Activated naive CD4-positive, alpha-beta T cell treated with anti-CD3 and anti-CD28 coated beads for 36 hours (primary cell): ENCODE results near the gene EGR4. TPM values are rescaled to one million over a fixed set of nuclear protein-coding genes. Genes with fewer than 3 reads are reported as not detected.

ENCODE experiments used
- CTCF ChIA-PET: fragments of 350-600 bp; sonication (Branson Sonifier 250); formaldehyde crosslinking; loops from one replicate; lab custom pipeline; 2021; ENCODE audit warnings: antibody characterized with exemption; lab: Charles Lee
- DNase-seq: peaks from one replicate; pipeline ENCODE4 v3.0.0-alpha.2; 2020
- H3K27ac Mint-ChIP-seq: one replicate; pipeline ENCODE4 v1.8.0; 2021; ENCODE audit warnings: mild to moderate bottlenecking, mixed read lengths
- H3K27me3 Mint-ChIP-seq: one replicate; pipeline ENCODE4 v1.8.0; 2021; ENCODE audit warnings: low read depth, mixed read lengths
- H3K36me3 Mint-ChIP-seq: one replicate; pipeline ENCODE4 v1.8.0; 2021; ENCODE audit warnings: low read depth, mixed read lengths
- H3K4me1 Mint-ChIP-seq: one replicate; pipeline ENCODE4 v1.8.0; 2021; ENCODE audit warnings: low read depth, mixed read lengths
- H3K4me3 Mint-ChIP-seq: one replicate; pipeline ENCODE4 v1.8.0; 2021; ENCODE audit warnings: mild to moderate bottlenecking, moderate library complexity, mixed read lengths
- H3K9me3 Mint-ChIP-seq: one replicate; pipeline ENCODE4 v1.8.0; 2021; ENCODE audit warnings: mixed read lengths
- intact Hi-C: fragments of 100-400 bp; cut with micrococcal nuclease; formaldehyde crosslinking; loops from one replicate; pipeline ENCODE4 v1.15.1; 2023
- total RNA-seq, 2 experiments: library from RNA; stranded (reverse); gene quantifications; one replicate each; pipeline ENCODE4 v1.2.3, GENCODE V29; 2021

The EGR4 gene
- total RNA-seq: under 1 TPM; 0.07 to 0.12 TPM

DNA sequence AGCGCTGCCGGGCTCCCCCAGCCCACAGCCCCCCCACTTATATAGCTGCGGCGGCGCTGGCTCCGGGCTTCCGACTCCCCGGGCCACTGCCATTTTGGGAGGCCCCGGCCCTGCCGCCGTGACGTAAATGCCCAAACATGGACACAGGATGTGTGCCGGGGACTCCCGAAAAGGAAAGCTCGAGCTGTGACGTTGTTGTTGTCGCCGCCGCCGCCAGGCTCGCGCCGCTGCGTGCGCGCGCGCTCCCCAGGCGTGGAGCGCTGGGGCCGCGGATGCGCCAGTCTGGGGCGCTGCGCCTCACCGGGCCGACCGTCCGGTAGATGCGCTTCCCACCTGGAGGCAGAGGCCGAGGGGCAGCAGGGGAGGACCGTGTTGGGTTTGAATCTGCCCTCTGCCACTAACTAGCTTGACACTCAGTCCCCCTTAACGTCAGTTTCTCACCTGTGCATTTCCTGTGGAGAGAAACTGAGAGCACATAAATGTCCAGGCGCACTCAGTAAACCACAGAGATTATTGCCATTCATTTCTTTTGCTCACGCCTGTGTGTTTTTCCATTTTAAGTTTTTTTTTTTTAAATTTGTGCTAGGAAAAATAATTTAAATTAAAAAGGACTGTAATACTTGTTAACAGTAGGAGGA lies at the start of gene EGR4:
Gene EGR4, minus strand, starts transcription at position 15 of the 638 bp plus-strand sequence. CDS start 231 bp downstream, outside the sequence.
- Mint-ChIP-seq H3K36me3 (no peaks in the 10 kb centered on the region), H3K27me3 (peaks cover 65% of the 10 kb centered on the region), H3K4me1 (peaks cover 14% of the 10 kb centered on the region), H3K27ac (no peak within 1 kb of the TSS), H3K4me3 (peak within 1 kb of the TSS; percentile 73), H3K9me3 (no peaks in the 10 kb centered on the region)
- intact Hi-C loops: loop anchor here (1.0 to 5.0 kb wide), 8 partner anchors 9 to 443 kb away; partner anchors contain the start of genes ALMS1, CCT7, FBXO41 and RAB11FIP5
- peak; percentile 94 for DNase-seq
- CTCF ChIA-PET: interaction anchor here (0.7 to 1.5 kb wide), 5 partner anchors 11 to 209 kb away, joined by 3 to 5 read pairs (median 3); partner anchors contain the start of gene CCT7

- Mint-ChIP-seq H3K36me3 (no peaks in the 10 kb centered on the region), H3K27me3 (no peaks in the 10 kb centered on the region), H3K4me1 (no peaks in the 10 kb centered on the region), H3K27ac (no peak overlapping the region), H3K4me3 (no peak overlapping the region), H3K9me3 (no peaks in the 10 kb centered on the region)
- DNase-seq: no peak
- intact Hi-C loops: no loop called here
- CTCF ChIA-PET: no interaction called here
Observed at GRCh38 chr2:73341039-73341438, 47.7 kb upstream of the EGR4 start.

- H3K27me3 Mint-ChIP-seq: no peaks in the 10 kb centered on the region
- H3K27ac Mint-ChIP-seq: no peak overlapping the region
- CTCF ChIA-PET: interaction anchor here (0.6 kb wide), 1 partner anchor 736 kb away, joined by 3 read pairs; no protein-coding TSS in a partner anchor
- intact Hi-C loops: no loop called here
- H3K36me3 Mint-ChIP-seq: no peaks in the 10 kb centered on the region
- no peaks in the 10 kb centered on the region for H3K4me1 Mint-ChIP-seq
- H3K9me3 Mint-ChIP-seq: peaks cover 6% of the 10 kb centered on the region
- DNase-seq: no peak
- no peak overlapping the region for H3K4me3 Mint-ChIP-seq
Observed at GRCh38 chr2:73339201-73339600, 45.9 kb upstream of the EGR4 start.

DNA sequence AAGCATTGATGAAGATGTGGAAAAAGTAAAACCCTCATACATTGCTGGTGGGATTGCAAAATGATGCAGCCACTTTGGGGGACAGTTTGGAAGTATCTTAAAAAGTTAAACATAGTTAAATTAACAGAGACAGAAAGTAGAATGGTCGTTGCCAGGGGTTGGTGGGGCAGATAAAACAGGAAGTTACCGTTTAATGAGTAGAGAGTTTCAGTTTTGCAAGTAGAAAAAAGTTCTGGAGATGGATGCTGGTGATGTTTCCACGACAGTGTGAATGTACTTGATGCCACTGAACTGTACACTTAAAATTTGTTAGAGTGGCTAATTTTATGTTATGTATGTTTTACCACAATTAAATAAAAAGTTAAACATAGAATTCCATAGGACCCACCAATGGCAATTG lies 44.5 kb upstream of the EGR4 start:
- peaks cover 9% of the 10 kb centered on the region for H3K9me3 Mint-ChIP-seq
- no peaks in the 10 kb centered on the region for H3K4me1 Mint-ChIP-seq
- intact Hi-C loops: no loop called here
- H3K27me3 Mint-ChIP-seq: no peaks in the 10 kb centered on the region
- no peak overlapping the region for H3K4me3 Mint-ChIP-seq
- no peaks in the 10 kb centered on the region for H3K36me3 Mint-ChIP-seq
- CTCF ChIA-PET: no interaction called here
- DNase-seq: no peak
- no peak overlapping the region for H3K27ac Mint-ChIP-seq

GRCh38 chr2:73334620-73335019 lies 41.3 kb upstream of the EGR4 start:
- no peak for DNase-seq
- H3K4me1 Mint-ChIP-seq: no peaks in the 10 kb centered on the region
- H3K9me3 Mint-ChIP-seq: peaks cover 9% of the 10 kb centered on the region
- CTCF ChIA-PET: no interaction called here
- intact Hi-C loops: no loop called here
- peaks cover 1% of the 10 kb centered on the region for H3K27me3 Mint-ChIP-seq
- H3K27ac Mint-ChIP-seq: no peak overlapping the region
- no peak overlapping the region for H3K4me3 Mint-ChIP-seq
- H3K36me3 Mint-ChIP-seq: no peaks in the 10 kb centered on the region

- peaks cover 9% of the 10 kb centered on the region for H3K9me3 Mint-ChIP-seq
- intact Hi-C loops: no loop called here
- no peak overlapping the region for H3K4me3 Mint-ChIP-seq
- CTCF ChIA-PET: no interaction called here
- H3K4me1 Mint-ChIP-seq: no peaks in the 10 kb centered on the region
- DNase-seq: no peak
- H3K36me3 Mint-ChIP-seq: no peaks in the 10 kb centered on the region
- H3K27me3 Mint-ChIP-seq: peaks cover 4% of the 10 kb centered on the region
- H3K27ac Mint-ChIP-seq: no peak overlapping the region
Observed at GRCh38 chr2:73334045-73334444, 40.7 kb upstream of the EGR4 start.

DNA sequence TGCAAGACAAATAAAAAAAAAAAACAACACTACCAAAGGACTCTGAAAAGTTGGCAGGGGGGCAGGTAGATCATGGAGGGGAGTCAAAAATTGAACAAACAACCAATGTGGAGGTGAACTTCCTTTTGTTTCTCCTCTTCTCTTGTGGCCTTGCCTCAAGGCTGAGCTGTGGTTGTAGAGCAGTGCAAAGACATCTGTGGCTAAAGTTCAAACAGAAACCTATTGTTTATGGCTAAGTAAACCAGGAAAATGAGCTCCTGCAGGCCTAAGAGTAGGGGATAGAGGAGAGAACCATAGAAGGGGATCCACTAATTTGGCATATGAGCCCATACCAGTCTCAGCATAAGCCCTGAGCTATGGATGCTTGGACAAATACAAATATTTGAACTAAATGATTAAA lies 40.2 kb upstream of the EGR4 start:
- no peak for DNase-seq
- no peaks in the 10 kb centered on the region for H3K4me1 Mint-ChIP-seq
- no peaks in the 10 kb centered on the region for H3K36me3 Mint-ChIP-seq
- peaks cover 9% of the 10 kb centered on the region for H3K9me3 Mint-ChIP-seq
- no peak overlapping the region for H3K27ac Mint-ChIP-seq
- CTCF ChIA-PET: no interaction called here
- H3K27me3 Mint-ChIP-seq: peaks cover 5% of the 10 kb centered on the region
- intact Hi-C loops: no loop called here
- H3K4me3 Mint-ChIP-seq: no peak overlapping the region

- no peak overlapping the region for H3K4me3 Mint-ChIP-seq
- no peaks in the 10 kb centered on the region for H3K36me3 Mint-ChIP-seq
- no peaks in the 10 kb centered on the region for H3K4me1 Mint-ChIP-seq
- no peak for DNase-seq
- peaks cover 31% of the 10 kb centered on the region for H3K27me3 Mint-ChIP-seq
- no peaks in the 10 kb centered on the region for H3K9me3 Mint-ChIP-seq
- H3K27ac Mint-ChIP-seq: no peak overlapping the region
- intact Hi-C loops: no loop called here
- CTCF ChIA-PET: no interaction called here
Observed at GRCh38 chr2:73324126-73324725, 30.9 kb upstream of the EGR4 start.

- CTCF ChIA-PET: no interaction called here
- H3K9me3 Mint-ChIP-seq: no peaks in the 10 kb centered on the region
- no peak overlapping the region for H3K27ac Mint-ChIP-seq
- peaks cover 29% of the 10 kb centered on the region for H3K27me3 Mint-ChIP-seq
- intact Hi-C loops: no loop called here
- H3K36me3 Mint-ChIP-seq: no peaks in the 10 kb centered on the region
- no peak overlapping the region for H3K4me3 Mint-ChIP-seq
- no peaks in the 10 kb centered on the region for H3K4me1 Mint-ChIP-seq
- no peak for DNase-seq
Observed at GRCh38 chr2:73323551-73323950, 30.2 kb upstream of the EGR4 start.

GRCh38 chr2:73314441-73314840 lies 21.1 kb upstream of the EGR4 start:
- peaks cover 11% of the 10 kb centered on the region for H3K27me3 Mint-ChIP-seq
- CTCF ChIA-PET: no interaction called here
- H3K9me3 Mint-ChIP-seq: no peaks in the 10 kb centered on the region
- no peak overlapping the region for H3K27ac Mint-ChIP-seq
- no peak for DNase-seq
- H3K4me1 Mint-ChIP-seq: no peaks in the 10 kb centered on the region
- no peaks in the 10 kb centered on the region for H3K36me3 Mint-ChIP-seq
- H3K4me3 Mint-ChIP-seq: no peak overlapping the region
- intact Hi-C loops: no loop called here

GRCh38 chr2:73307720-73308119 lies 14.4 kb upstream of the EGR4 start:
- H3K36me3 Mint-ChIP-seq: no peaks in the 10 kb centered on the region
- no peaks in the 10 kb centered on the region for H3K4me1 Mint-ChIP-seq
- no peak overlapping the region for H3K4me3 Mint-ChIP-seq
- CTCF ChIA-PET: no interaction called here
- H3K27me3 Mint-ChIP-seq: peaks cover 17% of the 10 kb centered on the region
- intact Hi-C loops: no loop called here
- H3K27ac Mint-ChIP-seq: no peak overlapping the region
- no peaks in the 10 kb centered on the region for H3K9me3 Mint-ChIP-seq
- DNase-seq: no peak

- intact Hi-C loops: no loop called here
- no peak for DNase-seq
- peaks cover 30% of the 10 kb centered on the region for H3K27me3 Mint-ChIP-seq
- CTCF ChIA-PET: no interaction called here
- H3K4me3 Mint-ChIP-seq: no peak overlapping the region
- H3K4me1 Mint-ChIP-seq: no peaks in the 10 kb centered on the region
- H3K36me3 Mint-ChIP-seq: no peaks in the 10 kb centered on the region
- no peaks in the 10 kb centered on the region for H3K9me3 Mint-ChIP-seq
- no peak overlapping the region for H3K27ac Mint-ChIP-seq
Observed at GRCh38 chr2:73301636-73302035, 8.3 kb upstream of the EGR4 start.

DNA sequence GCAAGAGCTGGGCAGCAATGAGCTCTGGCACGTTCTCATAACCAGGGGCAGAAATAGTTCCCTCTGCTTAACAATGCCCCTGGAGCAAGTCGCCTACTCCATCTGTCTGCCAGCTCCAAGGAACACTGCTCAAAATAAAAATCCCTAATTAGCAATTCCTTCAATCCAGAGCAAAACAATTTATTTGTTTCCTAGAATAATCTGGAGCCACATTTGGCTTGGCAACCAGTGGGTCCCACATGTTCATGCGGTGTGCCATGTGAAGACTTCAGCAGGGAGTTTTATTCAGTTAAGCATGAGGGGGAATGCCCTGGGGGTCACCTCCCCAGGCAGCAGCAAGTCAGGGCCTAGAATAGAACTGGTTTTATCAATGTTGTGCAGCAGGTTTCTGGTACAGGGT lies 7.6 kb upstream of the EGR4 start:
- CTCF ChIA-PET: interaction anchor here (0.8 kb wide), 1 partner anchor 11 kb away, joined by 3 read pairs; no protein-coding TSS in a partner anchor
- Mint-ChIP-seq H3K36me3 (no peaks in the 10 kb centered on the region), H3K4me3 (no peak overlapping the region), H3K4me1 (no peaks in the 10 kb centered on the region), H3K27ac (no peak overlapping the region), H3K27me3 (peaks cover 37% of the 10 kb centered on the region), H3K9me3 (no peaks in the 10 kb centered on the region)
- DNase-seq: no peak
- intact Hi-C loops: no loop called here
